Measurements from ENCODE around the gene TEDC2. TPM values are rescaled to one million over a fixed set of nuclear protein-coding genes. Genes with fewer than 3 reads are reported as not detected.
A peak's percentile ranks its signal among the peaks of the same experiment; 100 is the strongest.

TEDC2 gene
- total and polyA plus RNA-seq, 9 of the 15 experiments (the other 6 are each of a cell fraction or from before 2014, with no cell fraction given) = 0.75 to 57.0 (median 17.6) TPM

DNA sequence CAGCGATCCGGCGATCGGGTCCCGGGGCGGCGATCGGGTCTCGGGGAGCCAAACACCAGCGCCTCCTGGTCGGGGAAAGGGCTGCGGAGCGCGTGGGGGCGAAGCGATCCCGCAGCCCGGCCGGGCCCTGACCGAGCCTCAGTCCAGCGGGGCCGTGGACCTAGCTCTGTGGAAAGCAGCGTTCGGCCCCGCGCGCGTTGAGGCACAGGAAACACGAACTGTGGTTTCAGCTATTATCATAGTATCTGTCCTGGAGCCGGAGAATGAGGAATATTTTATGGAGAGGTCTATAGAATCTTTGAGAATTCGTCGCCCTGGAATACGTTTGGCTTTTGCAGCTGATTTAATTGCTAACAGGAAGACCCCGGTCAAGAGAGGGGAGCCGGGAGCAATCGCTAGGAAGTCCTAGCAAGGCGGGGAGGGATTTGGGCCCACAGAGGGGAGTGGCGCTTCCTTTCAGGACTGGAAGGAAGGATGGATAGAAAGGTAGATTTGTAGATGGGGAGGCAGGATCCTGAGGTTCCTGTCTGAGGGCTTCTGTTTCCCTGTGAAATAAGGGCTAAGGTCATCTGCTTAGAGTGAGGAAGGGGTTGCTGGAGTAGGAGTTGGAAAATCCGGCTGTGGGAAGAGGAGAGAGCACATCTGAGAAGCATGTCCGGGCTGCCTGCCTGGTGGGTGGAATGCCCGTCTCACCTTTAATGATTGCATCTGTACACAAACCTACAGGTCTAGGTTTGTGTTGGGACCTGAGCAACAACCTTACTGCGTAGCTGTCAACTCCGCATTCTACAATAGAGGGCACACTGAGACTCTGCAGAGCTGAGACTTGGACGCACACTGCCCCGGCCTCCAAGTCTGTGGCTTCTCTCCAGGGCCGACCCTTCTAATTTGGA lies 29.9 kb upstream of the TEDC2 start (continued):
- TF ChIP-seq, protein P1, sequence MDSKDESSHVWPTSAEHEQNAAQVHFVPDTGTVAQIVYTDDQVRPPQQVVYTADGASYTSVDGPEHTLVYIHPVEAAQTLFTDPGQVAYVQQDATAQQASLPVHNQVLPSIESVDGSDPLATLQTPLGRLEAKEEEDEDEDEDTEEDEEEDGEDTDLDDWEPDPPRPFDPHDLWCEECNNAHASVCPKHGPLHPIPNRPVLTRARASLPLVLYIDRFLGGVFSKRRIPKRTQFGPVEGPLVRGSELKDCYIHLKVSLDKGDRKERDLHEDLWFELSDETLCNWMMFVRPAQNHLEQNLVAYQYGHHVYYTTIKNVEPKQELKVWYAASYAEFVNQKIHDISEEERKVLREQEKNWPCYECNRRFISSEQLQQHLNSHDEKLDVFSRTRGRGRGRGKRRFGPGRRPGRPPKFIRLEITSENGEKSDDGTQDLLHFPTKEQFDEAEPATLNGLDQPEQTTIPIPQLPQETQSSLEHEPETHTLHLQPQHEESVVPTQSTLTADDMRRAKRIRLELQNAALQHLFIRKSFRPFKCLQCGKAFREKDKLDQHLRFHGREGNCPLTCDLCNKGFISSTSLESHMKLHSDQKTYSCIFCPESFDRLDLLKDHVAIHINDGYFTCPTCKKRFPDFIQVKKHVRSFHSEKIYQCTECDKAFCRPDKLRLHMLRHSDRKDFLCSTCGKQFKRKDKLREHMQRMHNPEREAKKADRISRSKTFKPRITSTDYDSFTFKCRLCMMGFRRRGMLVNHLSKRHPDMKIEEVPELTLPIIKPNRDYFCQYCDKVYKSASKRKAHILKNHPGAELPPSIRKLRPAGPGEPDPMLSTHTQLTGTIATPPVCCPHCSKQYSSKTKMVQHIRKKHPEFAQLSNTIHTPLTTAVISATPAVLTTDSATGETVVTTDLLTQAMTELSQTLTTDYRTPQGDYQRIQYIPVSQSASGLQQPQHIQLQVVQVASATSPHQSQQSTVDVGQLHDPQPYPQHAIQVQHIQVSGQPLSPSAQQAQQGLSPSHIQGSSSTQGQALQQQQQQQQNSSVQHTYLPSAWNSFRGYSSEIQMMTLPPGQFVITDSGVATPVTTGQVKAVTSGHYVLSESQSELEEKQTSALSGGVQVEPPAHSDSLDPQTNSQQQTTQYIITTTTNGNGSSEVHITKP (IDR thresholded peaks at IDR 0.05; ENCODE audit: partially characterized antibody) = no peak
- TF ChIP-seq CBFA2T3 (IDR thresholded peaks at IDR 0.05) (no peak), ZNF780A (CRISPR knock-in tag; IDR thresholded peaks at IDR 0.05) (no peak), ARID2 (IDR thresholded peaks at IDR 0.05) (no peak), HEY1 (CRISPR knock-in tag; IDR thresholded peaks at IDR 0.05; ENCODE audit: borderline replicate concordance) (no peak), KLF1 (tag; IDR thresholded peaks at IDR 0.05) (no peak), SMAD1 (IDR thresholded peaks at IDR 0.05; ENCODE audit: low read depth, low read length, partially characterized antibody) (no peak), CBFA2T2 (conservative IDR thresholded peaks at IDR 0.05) (no peak), NBN (IDR thresholded peaks at IDR 0.05; ENCODE audit: low read depth) (no peak)
- TF ChIP-seq, protein P2, sequence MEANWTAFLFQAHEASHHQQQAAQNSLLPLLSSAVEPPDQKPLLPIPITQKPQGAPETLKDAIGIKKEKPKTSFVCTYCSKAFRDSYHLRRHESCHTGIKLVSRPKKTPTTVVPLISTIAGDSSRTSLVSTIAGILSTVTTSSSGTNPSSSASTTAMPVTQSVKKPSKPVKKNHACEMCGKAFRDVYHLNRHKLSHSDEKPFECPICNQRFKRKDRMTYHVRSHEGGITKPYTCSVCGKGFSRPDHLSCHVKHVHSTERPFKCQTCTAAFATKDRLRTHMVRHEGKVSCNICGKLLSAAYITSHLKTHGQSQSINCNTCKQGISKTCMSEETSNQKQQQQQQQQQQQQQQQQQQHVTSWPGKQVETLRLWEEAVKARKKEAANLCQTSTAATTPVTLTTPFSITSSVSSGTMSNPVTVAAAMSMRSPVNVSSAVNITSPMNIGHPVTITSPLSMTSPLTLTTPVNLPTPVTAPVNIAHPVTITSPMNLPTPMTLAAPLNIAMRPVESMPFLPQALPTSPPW (CRISPR knock-in tag; IDR thresholded peaks at IDR 0.05) = no peak
- TF ChIP-seq, protein P3, sequence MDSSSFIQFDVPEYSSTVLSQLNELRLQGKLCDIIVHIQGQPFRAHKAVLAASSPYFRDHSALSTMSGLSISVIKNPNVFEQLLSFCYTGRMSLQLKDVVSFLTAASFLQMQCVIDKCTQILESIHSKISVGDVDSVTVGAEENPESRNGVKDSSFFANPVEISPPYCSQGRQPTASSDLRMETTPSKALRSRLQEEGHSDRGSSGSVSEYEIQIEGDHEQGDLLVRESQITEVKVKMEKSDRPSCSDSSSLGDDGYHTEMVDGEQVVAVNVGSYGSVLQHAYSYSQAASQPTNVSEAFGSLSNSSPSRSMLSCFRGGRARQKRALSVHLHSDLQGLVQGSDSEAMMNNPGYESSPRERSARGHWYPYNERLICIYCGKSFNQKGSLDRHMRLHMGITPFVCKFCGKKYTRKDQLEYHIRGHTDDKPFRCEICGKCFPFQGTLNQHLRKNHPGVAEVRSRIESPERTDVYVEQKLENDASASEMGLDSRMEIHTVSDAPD (CRISPR knock-in tag; IDR thresholded peaks at IDR 0.05) = no peak
- TF ChIP-seq, protein P4, sequence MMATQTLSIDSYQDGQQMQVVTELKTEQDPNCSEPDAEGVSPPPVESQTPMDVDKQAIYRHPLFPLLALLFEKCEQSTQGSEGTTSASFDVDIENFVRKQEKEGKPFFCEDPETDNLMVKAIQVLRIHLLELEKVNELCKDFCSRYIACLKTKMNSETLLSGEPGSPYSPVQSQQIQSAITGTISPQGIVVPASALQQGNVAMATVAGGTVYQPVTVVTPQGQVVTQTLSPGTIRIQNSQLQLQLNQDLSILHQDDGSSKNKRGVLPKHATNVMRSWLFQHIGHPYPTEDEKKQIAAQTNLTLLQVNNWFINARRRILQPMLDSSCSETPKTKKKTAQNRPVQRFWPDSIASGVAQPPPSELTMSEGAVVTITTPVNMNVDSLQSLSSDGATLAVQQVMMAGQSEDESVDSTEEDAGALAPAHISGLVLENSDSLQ (IDR thresholded peaks at IDR 0.05) = 0 out of 2 replicates have a peak, but pooled peaks have one; percentile 23
- TF ChIP-seq, protein P5, sequence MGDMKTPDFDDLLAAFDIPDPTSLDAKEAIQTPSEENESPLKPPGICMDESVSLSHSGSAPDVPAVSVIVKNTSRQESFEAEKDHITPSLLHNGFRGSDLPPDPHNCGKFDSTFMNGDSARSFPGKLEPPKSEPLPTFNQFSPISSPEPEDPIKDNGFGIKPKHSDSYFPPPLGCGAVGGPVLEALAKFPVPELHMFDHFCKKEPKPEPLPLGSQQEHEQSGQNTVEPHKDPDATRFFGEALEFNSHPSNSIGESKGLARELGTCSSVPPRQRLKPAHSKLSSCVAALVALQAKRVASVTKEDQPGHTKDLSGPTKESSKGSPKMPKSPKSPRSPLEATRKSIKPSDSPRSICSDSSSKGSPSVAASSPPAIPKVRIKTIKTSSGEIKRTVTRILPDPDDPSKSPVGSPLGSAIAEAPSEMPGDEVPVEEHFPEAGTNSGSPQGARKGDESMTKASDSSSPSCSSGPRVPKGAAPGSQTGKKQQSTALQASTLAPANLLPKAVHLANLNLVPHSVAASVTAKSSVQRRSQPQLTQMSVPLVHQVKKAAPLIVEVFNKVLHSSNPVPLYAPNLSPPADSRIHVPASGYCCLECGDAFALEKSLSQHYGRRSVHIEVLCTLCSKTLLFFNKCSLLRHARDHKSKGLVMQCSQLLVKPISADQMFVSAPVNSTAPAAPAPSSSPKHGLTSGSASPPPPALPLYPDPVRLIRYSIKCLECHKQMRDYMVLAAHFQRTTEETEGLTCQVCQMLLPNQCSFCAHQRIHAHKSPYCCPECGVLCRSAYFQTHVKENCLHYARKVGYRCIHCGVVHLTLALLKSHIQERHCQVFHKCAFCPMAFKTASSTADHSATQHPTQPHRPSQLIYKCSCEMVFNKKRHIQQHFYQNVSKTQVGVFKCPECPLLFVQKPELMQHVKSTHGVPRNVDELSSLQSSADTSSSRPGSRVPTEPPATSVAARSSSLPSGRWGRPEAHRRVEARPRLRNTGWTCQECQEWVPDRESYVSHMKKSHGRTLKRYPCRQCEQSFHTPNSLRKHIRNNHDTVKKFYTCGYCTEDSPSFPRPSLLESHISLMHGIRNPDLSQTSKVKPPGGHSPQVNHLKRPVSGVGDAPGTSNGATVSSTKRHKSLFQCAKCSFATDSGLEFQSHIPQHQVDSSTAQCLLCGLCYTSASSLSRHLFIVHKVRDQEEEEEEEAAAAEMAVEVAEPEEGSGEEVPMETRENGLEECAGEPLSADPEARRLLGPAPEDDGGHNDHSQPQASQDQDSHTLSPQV (IDR thresholded peaks at IDR 0.05) = no peak

Data from K562 (cell line).